NB4 (cell line): Measurements from ENCODE around the gene PSENEN.

Experiments used
- MAX ChIP-seq: IDR thresholded peaks from 2 replicates; pipeline ENCODE4 v1.6.1; 2011; ENCODE audit warnings: low read depth, low read length
- MYC ChIP-seq: IDR thresholded peaks from 2 replicates; pipeline ENCODE4 v1.6.1; 2011; ENCODE audit warnings: low read depth, low read length
- POLR2A ChIP-seq: IDR thresholded peaks from 2 replicates; pipeline ENCODE4 v1.6.1; 2011; ENCODE audit warnings: mild to moderate bottlenecking; ENCODE audit not compliant: insufficient read length; ENCODE audit errors: extremely low read depth
- TF ChIP-seq, protein P1 (sequence below): IDR thresholded peaks from one replicate; pipeline ENCODE4 v1.5.1; 2012; ENCODE audit warnings: low read depth, low read length

- TF ChIP-seq, protein P1, sequence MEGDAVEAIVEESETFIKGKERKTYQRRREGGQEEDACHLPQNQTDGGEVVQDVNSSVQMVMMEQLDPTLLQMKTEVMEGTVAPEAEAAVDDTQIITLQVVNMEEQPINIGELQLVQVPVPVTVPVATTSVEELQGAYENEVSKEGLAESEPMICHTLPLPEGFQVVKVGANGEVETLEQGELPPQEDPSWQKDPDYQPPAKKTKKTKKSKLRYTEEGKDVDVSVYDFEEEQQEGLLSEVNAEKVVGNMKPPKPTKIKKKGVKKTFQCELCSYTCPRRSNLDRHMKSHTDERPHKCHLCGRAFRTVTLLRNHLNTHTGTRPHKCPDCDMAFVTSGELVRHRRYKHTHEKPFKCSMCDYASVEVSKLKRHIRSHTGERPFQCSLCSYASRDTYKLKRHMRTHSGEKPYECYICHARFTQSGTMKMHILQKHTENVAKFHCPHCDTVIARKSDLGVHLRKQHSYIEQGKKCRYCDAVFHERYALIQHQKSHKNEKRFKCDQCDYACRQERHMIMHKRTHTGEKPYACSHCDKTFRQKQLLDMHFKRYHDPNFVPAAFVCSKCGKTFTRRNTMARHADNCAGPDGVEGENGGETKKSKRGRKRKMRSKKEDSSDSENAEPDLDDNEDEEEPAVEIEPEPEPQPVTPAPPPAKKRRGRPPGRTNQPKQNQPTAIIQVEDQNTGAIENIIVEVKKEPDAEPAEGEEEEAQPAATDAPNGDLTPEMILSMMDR, result no peak
- TF ChIP-seq MYC (no peak), POLR2A (no peak), MAX (no peak)
These were observed 14.2 kb downstream of the PSENEN start for GRCh38 chr19:35759697-35760096.
